Heart left ventricle (tissue), 16 donors: ENCODE results near the gene REV3L. TPM values are rescaled to one million over a fixed set of nuclear protein-coding genes. Genes with fewer than 3 reads are reported as not detected.
"Not testable (repeated sequence)": the region's sequence is repeated elsewhere in the genome, so short reads cannot be mapped to it uniquely, and the experiment has no call there.

Experiments used
- ATAC-seq, 4 donors: fragments of 200-7000 bp; cut with Tn5 transposase; one replicate each; pipeline ENCODE4 v1.9.1; 2020 to 2022; ENCODE audit warnings: moderate library complexity in 4 of 4, mild to moderate bottlenecking in 3 of 4, moderate number of reproducible peaks in 1 of 4
- DNase-seq, 5 donors: peaks; one replicate each; pipeline ENCODE4 v3.0.0-alpha.2; 2020
- H3K27ac ChIP-seq, 12 donors: fragments of 200-600 bp; sonication (generic) in 4 of 12; one replicate each; pipeline versions ENCODE4 v1.5.0 to v1.8.0; 2016 to 2022; ENCODE audit warnings: mild to moderate bottlenecking in 2 of 12
- H3K27me3 ChIP-seq, 9 donors: fragments of 200-600 bp; sonication (generic) in 2 of 9; one replicate each; pipeline versions ENCODE4 v1.5.1 to v1.8.0; 2016 to 2022; ENCODE audit warnings: mild to moderate bottlenecking in 3 of 9
- H3K36me3 ChIP-seq, 9 donors: fragments of 200-600 bp; sonication (generic) in 2 of 9; one replicate each; pipeline versions ENCODE4 v1.5.0 to v1.8.0; 2018 to 2022; ENCODE audit warnings: mild to moderate bottlenecking in 2 of 9
- H3K4me1 ChIP-seq, 12 donors: fragments of 200-600 bp; sonication (generic) in 4 of 12; one replicate each; pipeline versions ENCODE4 v1.5.0 to v1.8.0; 2016 to 2022; ENCODE audit warnings: mild to moderate bottlenecking in 3 of 12
- H3K4me3 ChIP-seq, 12 donors: fragments of 200-600 bp; sonication (generic) in 4 of 12; one replicate each; pipeline versions ENCODE4 v1.5.0 to v1.8.0; 2017 to 2022; ENCODE audit warnings: mild to moderate bottlenecking in 9 of 12, moderate library complexity in 4 of 12
- H3K9me3 ChIP-seq, 12 donors: fragments of 200-600 bp; sonication (generic) in 4 of 12; one replicate each; pipeline versions ENCODE4 v1.5.0 to v1.8.0; 2016 to 2022; ENCODE audit warnings: mild to moderate bottlenecking in 1 of 12
- CTCF ChIP-seq, 12 donors: fragments of 200-600 bp; sonication (generic) in 4 of 12; IDR thresholded peaks; one replicate each; pipeline versions ENCODE4 v1.5.0 to v1.8.0; 2018 to 2022; ENCODE audit warnings: antibody characterized with exemption in 12 of 12, mild to moderate bottlenecking in 5 of 12
- POLR2A ChIP-seq, 2 donors: fragments of 450-650 bp; IDR thresholded peaks; one replicate each; pipeline ENCODE4 v1.6.1; 2017; ENCODE audit warnings: antibody characterized with exemption in 2 of 2, mild to moderate bottlenecking in 2 of 2, moderate library complexity in 2 of 2
- WGBS, 4 donors: extraction: QIAGEN DNeasy Blood & Tissue Kit in 2 of 4; methylation state at CpG; one replicate each; pipeline versions ENCODE4 v1.1.5 to v1.1.7; 2013 to 2018; 5-methylcytosine and 5-hydroxymethylcytosine counted together
- intact Hi-C, 10 donors: fragments of 100-400 bp; cut with DNase I; formaldehyde crosslinking; loops; one replicate each; pipeline versions ENCODE4 v1.11.1 to v1.14.2; 2022
- polyA plus RNA-seq, 2 donors: library from polyadenylated mRNA; stranded (reverse); fragments of 200-250 nt; gene quantifications; one replicate each; pipeline ENCODE4 v1.2.3, GENCODE V29; 2013
- total RNA-seq, 9 donors: library from RNA; depleted of rRNA in 2 of 9; stranded (reverse); fragments of >200 nt in 2 of 9; fragmentation: NEBNext Ultra II Directional in 3 of 9; extraction: Animal tissue kit (Norgen Biotek cat#: 25700) in 3 of 9; gene quantifications; one replicate each; pipeline versions ENCODE4 v1.1.0 to v1.2.4, GENCODE V29; 2016 to 2023
- donor health status: ischemic (EF 13 %, LVEDD 7.1; RV severe dilation, severe dysfunction).
- donor health status: healthy with polysubstance abuse.
- donor health status: DM: no; HTN: yes; CAD: no.
- donor health status: DM: no; HTN: no; CAD: no.
- donor health status: ischemic (EF 25% LVEDD 6.9; RV normal size, moderate dysfunction).
- donor health status: ischemic (EF 25% LVEDD 5.7; RV mildly dilated, moderate dysfunction).
- donor health status: healthy.
- donor health status: DM: yes; HTN: yes; CAD: no.
- donor health status: ischemic (EF 35%, LVEDD 5.7; RV mildly dilated, moderate dysfunction).
- donor health status: nonischemic (EF 11% LVEDD 7.7; RV severe dilation, severe dysfunction).
- donor health status: DM: yes; HTN: yes; CAD: no.
- donor health status: PGD.
- donor health status: ischemic (EF 29% LVEDD 5.4; RV normal size, mild dysfunction).
- donor health status: nonischemic (EF 23%, LVEDD 6.1; RV moderate dilation, normal function).

Gene REV3L
- total and polyA plus RNA-seq, 11 donors = 6.1 to 20.0 (median 13.0) TPM

GRCh38 chr6:111515259-111515658, 32.2 kb upstream of the REV3L start:
- 90 to 97% (median 95%) methylated on average over 2 of the region's 2 CpGs for WGBS, 4 donors
- TF ChIP-seq CTCF (IDR thresholded peaks at IDR 0.05) = no peak
- TF ChIP-seq POLR2A (IDR thresholded peaks at IDR 0.05) = no peak
- no peaks in the 10 kb centered on the region for H3K27me3 ChIP-seq
- no peak overlapping the region for H3K4me3 ChIP-seq
- ATAC-seq (no peak), DNase-seq (no peak)
- intact Hi-C loops = no loop called here
- H3K4me1 ChIP-seq = no peaks in the 10 kb centered on the region
- no peaks in the 10 kb centered on the region for H3K9me3 ChIP-seq
- no peak overlapping the region for H3K27ac ChIP-seq
- H3K36me3 ChIP-seq = no peaks in the 10 kb centered on the region

GRCh38 chr6:111514531-111514930, 31.5 kb upstream of the REV3L start:
- H3K4me1 ChIP-seq, H3K27ac ChIP-seq, H3K27me3 ChIP-seq, ATAC-seq, H3K4me3 ChIP-seq, H3K9me3 ChIP-seq, H3K36me3 ChIP-seq, DNase-seq, intact Hi-C loops: not testable (repeated sequence)
- 91 to 96% (median 92%) methylated on average over 6 of the region's 6 CpGs for WGBS, 4 donors

- H3K4me3 ChIP-seq, H3K27me3 ChIP-seq, DNase-seq, intact Hi-C loops, ATAC-seq, H3K4me1 ChIP-seq, H3K36me3 ChIP-seq, H3K27ac ChIP-seq, H3K9me3 ChIP-seq: not testable (repeated sequence)
- 94 to 98% (median 96%) methylated on average over 5 of the region's 5 CpGs for WGBS, 4 donors
These were observed 24.2 kb upstream of the REV3L start for GRCh38 chr6:111507219-111507618.

GRCh38 chr6:111505498-111505897, 22.5 kb upstream of the REV3L start:
- H3K27me3 ChIP-seq, H3K36me3 ChIP-seq, H3K9me3 ChIP-seq, H3K27ac ChIP-seq, DNase-seq, H3K4me1 ChIP-seq, ATAC-seq, H3K4me3 ChIP-seq, intact Hi-C loops: not testable (repeated sequence)
- WGBS, 4 donors = 93 to 95% (median 95%) methylated on average over 1 of the region's 1 CpG

GRCh38 chr6:111503660-111504059, 20.6 kb upstream of the REV3L start:
- no peak for DNase-seq
- intact Hi-C loops = no loop called here

More at GRCh38 chr6:111503660-111504059, 20.6 kb upstream of the REV3L start:
- 27 to 42% (median 35%) methylated on average over 2 of the region's 2 CpGs for WGBS, 4 donors
- Histone ChIP-seq H3K9me3 (peaks cover 0 to 7% (median 0%) of the 10 kb centered on the region in 12 donors), H3K4me1 (peaks cover 0 to 6% (median 0%) of the 10 kb centered on the region in 12 donors), H3K27ac (peak overlapping the region in 1 of 12 donors; percentile 2), H3K36me3 (no peaks in the 10 kb centered on the region), H3K4me3 (no peak overlapping the region), H3K27me3 (no peaks in the 10 kb centered on the region)
- TF ChIP-seq CTCF (IDR thresholded peaks at IDR 0.05) (no peak), POLR2A (IDR thresholded peaks at IDR 0.05) (no peak)
- no peak for ATAC-seq
